ENCODE measurements around the gene OR11A1.

OR11A1 gene

GRCh38 chr6:29483735-29484134 is 26.9 kb upstream of the OR11A1 start:
- Histone ChIP-seq H3K4me3 (ENCODE audit: low read length) (no peak overlapping the region), H4K20me1 (ENCODE audit: insufficient read depth, low read length) (no peaks in the 10 kb centered on the region), H3K9ac (ENCODE audit: low read length) (no peak overlapping the region), H3K36me3 (replicated peaks; ENCODE audit: low read depth, low read length) (no peaks in the 10 kb centered on the region), H3K4me2 (ENCODE audit: low read length) (no peak overlapping the region), H3K9me3 (ENCODE audit: insufficient read depth, low read length) (no peaks in the 10 kb centered on the region), H3K27ac (ENCODE audit: low read length) (no peak overlapping the region), H3K4me1 (ENCODE audit: low read length) (no peaks in the 10 kb centered on the region), H3K79me2 (ENCODE audit: low read length) (no peaks in the 10 kb centered on the region), H2AFZ (ENCODE audit: low read depth, low read length) (no peak overlapping the region), H3K27me3 (ENCODE audit: low read depth, low read length) (no peaks in the 10 kb centered on the region)
- TF ChIP-seq CTCF (IDR thresholded peaks at IDR 0.05; ENCODE audit: low read depth, low read length) (no peak), EZH2phosphoT487 (IDR thresholded peaks at IDR 0.05; ENCODE audit: low read depth) (no peak)

- no peaks in the 10 kb centered on the region for H3K9me3 ChIP-seq (ENCODE audit: insufficient read depth, low read length)
- H3K27ac ChIP-seq (ENCODE audit: low read length), result no peak overlapping the region
- no peaks in the 10 kb centered on the region for H4K20me1 ChIP-seq (ENCODE audit: insufficient read depth, low read length)
- H3K4me1 ChIP-seq (ENCODE audit: low read length), result no peaks in the 10 kb centered on the region
- no peak for TF ChIP-seq CTCF (IDR thresholded peaks at IDR 0.05; ENCODE audit: low read depth, low read length)
- no peak for TF ChIP-seq EZH2phosphoT487 (IDR thresholded peaks at IDR 0.05; ENCODE audit: low read depth)
- no peak overlapping the region for H2AFZ ChIP-seq (ENCODE audit: low read depth, low read length)
- no peak overlapping the region for H3K4me3 ChIP-seq (ENCODE audit: low read length)
- no peak overlapping the region for H3K4me2 ChIP-seq (ENCODE audit: low read length)
- no peaks in the 10 kb centered on the region for H3K36me3 ChIP-seq (replicated peaks; ENCODE audit: low read depth, low read length)
- H3K79me2 ChIP-seq (ENCODE audit: low read length), result no peaks in the 10 kb centered on the region
- H3K27me3 ChIP-seq (ENCODE audit: low read depth, low read length), result no peaks in the 10 kb centered on the region
- no peak overlapping the region for H3K9ac ChIP-seq (ENCODE audit: low read length)
Measured at GRCh38 chr6:29483186-29483585, 26.3 kb upstream of the OR11A1 start.

- H3K27me3 ChIP-seq (ENCODE audit: low read depth, low read length), result no peaks in the 10 kb centered on the region
- no peaks in the 10 kb centered on the region for H3K9me3 ChIP-seq (ENCODE audit: insufficient read depth, low read length)
- H3K4me2 ChIP-seq (ENCODE audit: low read length), result no peak overlapping the region
- H3K4me3 ChIP-seq (ENCODE audit: low read length), result no peak overlapping the region
- no peaks in the 10 kb centered on the region for H3K4me1 ChIP-seq (ENCODE audit: low read length)
- TF ChIP-seq EZH2phosphoT487 (IDR thresholded peaks at IDR 0.05; ENCODE audit: low read depth) (no peak), CTCF (IDR thresholded peaks at IDR 0.05; ENCODE audit: low read depth, low read length) (no peak)
- H2AFZ ChIP-seq (ENCODE audit: low read depth, low read length), result no peak overlapping the region
- no peak overlapping the region for H3K9ac ChIP-seq (ENCODE audit: low read length)
- H4K20me1 ChIP-seq (ENCODE audit: insufficient read depth, low read length), result no peaks in the 10 kb centered on the region
- no peak overlapping the region for H3K27ac ChIP-seq (ENCODE audit: low read length)
- no peaks in the 10 kb centered on the region for H3K36me3 ChIP-seq (replicated peaks; ENCODE audit: low read depth, low read length)
- no peaks in the 10 kb centered on the region for H3K79me2 ChIP-seq (ENCODE audit: low read length)
Measured at GRCh38 chr6:29479560-29479959, 22.7 kb upstream of the OR11A1 start.

- Histone ChIP-seq H3K36me3 (replicated peaks; ENCODE audit: low read depth, low read length) (no peaks in the 10 kb centered on the region), H3K9ac (ENCODE audit: low read length) (no peak overlapping the region), H3K4me1 (ENCODE audit: low read length) (no peaks in the 10 kb centered on the region), H4K20me1 (ENCODE audit: insufficient read depth, low read length) (no peaks in the 10 kb centered on the region), H3K9me3 (ENCODE audit: insufficient read depth, low read length) (no peaks in the 10 kb centered on the region), H2AFZ (ENCODE audit: low read depth, low read length) (no peak overlapping the region), H3K4me2 (ENCODE audit: low read length) (no peak overlapping the region), H3K27me3 (ENCODE audit: low read depth, low read length) (no peaks in the 10 kb centered on the region), H3K79me2 (ENCODE audit: low read length) (no peaks in the 10 kb centered on the region), H3K27ac (ENCODE audit: low read length) (no peak overlapping the region), H3K4me3 (ENCODE audit: low read length) (no peak overlapping the region)
- TF ChIP-seq CTCF (IDR thresholded peaks at IDR 0.05; ENCODE audit: low read depth, low read length) (no peak), EZH2phosphoT487 (IDR thresholded peaks at IDR 0.05; ENCODE audit: low read depth) (no peak)
Measured at GRCh38 chr6:29478740-29479139, 21.9 kb upstream of the OR11A1 start.

Data from OCI-LY3 (cell line).